22Rv1 (cell line): ENCODE measurements around the gene RAB13.

Experiments used
- ZFX ChIP-seq: fragments of 450-650 bp; IDR thresholded peaks from 2 replicates; pipeline ENCODE4 v1.6.1; 2017; ENCODE audit warnings: antibody characterized with exemption, borderline replicate concordance
- TF ChIP-seq, protein P1 (sequence below): fragments of 450-650 bp; IDR thresholded peaks from 2 replicates; pipeline ENCODE4 v1.5.1; 2017; ENCODE audit warnings: mild to moderate bottlenecking

DNA sequence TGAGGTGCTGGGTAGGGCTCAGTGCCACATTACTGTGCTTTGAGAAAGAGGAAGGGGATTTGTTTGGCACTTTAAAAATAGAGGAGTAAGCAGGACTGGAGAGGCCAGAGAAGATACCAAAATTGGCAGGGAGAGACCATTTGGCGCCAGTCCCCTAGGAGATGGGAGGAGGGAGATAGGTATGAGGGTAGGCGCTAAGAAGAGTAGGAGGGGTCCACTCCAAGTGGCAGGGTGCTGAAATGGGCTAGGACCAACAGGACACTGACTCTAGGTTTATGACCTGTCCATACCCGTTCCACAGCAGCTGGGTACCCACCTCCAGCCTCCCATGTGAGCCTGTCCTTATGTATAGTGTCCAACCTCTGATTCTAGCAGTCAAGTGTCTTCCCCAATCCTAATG is 26.7 kb downstream of the RAB13 start:
- TF ChIP-seq, protein P1, sequence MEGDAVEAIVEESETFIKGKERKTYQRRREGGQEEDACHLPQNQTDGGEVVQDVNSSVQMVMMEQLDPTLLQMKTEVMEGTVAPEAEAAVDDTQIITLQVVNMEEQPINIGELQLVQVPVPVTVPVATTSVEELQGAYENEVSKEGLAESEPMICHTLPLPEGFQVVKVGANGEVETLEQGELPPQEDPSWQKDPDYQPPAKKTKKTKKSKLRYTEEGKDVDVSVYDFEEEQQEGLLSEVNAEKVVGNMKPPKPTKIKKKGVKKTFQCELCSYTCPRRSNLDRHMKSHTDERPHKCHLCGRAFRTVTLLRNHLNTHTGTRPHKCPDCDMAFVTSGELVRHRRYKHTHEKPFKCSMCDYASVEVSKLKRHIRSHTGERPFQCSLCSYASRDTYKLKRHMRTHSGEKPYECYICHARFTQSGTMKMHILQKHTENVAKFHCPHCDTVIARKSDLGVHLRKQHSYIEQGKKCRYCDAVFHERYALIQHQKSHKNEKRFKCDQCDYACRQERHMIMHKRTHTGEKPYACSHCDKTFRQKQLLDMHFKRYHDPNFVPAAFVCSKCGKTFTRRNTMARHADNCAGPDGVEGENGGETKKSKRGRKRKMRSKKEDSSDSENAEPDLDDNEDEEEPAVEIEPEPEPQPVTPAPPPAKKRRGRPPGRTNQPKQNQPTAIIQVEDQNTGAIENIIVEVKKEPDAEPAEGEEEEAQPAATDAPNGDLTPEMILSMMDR: no peak
- no peak for TF ChIP-seq ZFX
